OCI-LY7 (cell line): ENCODE measurements around the gene AXIN1. TPM values are rescaled to one million over a fixed set of nuclear protein-coding genes. Genes with fewer than 3 reads are reported as not detected.

ENCODE experiments used
- BruUV-seq: library from RNA; stranded (reverse); fragments of 400-500 nt; replicated peaks from 2 replicates; lab custom pipeline; 2021; lab: Mats Ljungman, UMichigan
- CTCF ChIA-PET: fragments of 300-600 bp; sonication (Branson Sonifier 250); formaldehyde crosslinking; loops from one replicate; lab custom pipeline; 2022; ENCODE audit warnings: antibody characterized with exemption; ENCODE audit not compliant: unreplicated experiment; lab: Charles Lee
- POLR2A ChIA-PET: fragments of 300-600 bp; sonication (Branson Sonifier 250); formaldehyde crosslinking; loops from one replicate; lab custom pipeline; 2022; ENCODE audit warnings: antibody characterized with exemption; lab: Charles Lee
- DNase-seq: peaks from one replicate; pipeline ENCODE4 v3.0.0-alpha.2; 2015; ENCODE audit warnings: low spot score
- H2AFZ ChIP-seq: fragments of 200-600 bp; sonication (generic), shearing (Covaris generic); 2 replicates; pipeline ENCODE4 v1.6.1; 2014; ENCODE audit warnings: mild to moderate bottlenecking, antibody characterized with exemption, low read length, moderate library complexity
- H3K27ac ChIP-seq: fragments of 200-600 bp; sonication (generic); 2 replicates; pipeline ENCODE4 v1.5.1; 2014; ENCODE audit warnings: mixed run types, low read depth, mild to moderate bottlenecking, moderate library complexity, low read length, inconsistent platforms; ENCODE audit not compliant: poor library complexity, severe bottlenecking
- H3K36me3 ChIP-seq: fragments of 200-600 bp; sonication (generic); 2 replicates; pipeline ENCODE4 v1.6.1; 2014; ENCODE audit warnings: mild to moderate bottlenecking, antibody characterized with exemption, low read length, moderate library complexity, mixed read lengths; ENCODE audit not compliant: insufficient read depth
- H3K4me1 ChIP-seq: fragments of 200-600 bp; sonication (generic); 2 replicates; pipeline ENCODE4 v1.5.1; 2014; ENCODE audit warnings: mild to moderate bottlenecking, low read length; ENCODE audit not compliant: insufficient read depth, poor library complexity, severe bottlenecking
- H3K4me2 ChIP-seq: fragments of 200-600 bp; sonication (generic); 2 replicates; pipeline ENCODE4 v1.6.1; 2014; ENCODE audit warnings: mild to moderate bottlenecking, low read length
- H3K4me3 ChIP-seq: fragments of 200-600 bp; sonication (generic); 2 replicates; pipeline ENCODE4 v1.5.1; 2014; ENCODE audit warnings: mild to moderate bottlenecking, low read depth, low read length; ENCODE audit not compliant: poor library complexity, severe bottlenecking
- H3K79me2 ChIP-seq: fragments of 200-600 bp; sonication (generic); 2 replicates; pipeline ENCODE4 v1.6.1; 2016; ENCODE audit warnings: low read depth, mild to moderate bottlenecking, low read length, moderate library complexity, mixed read lengths; ENCODE audit not compliant: insufficient read depth
- H3K9me2 ChIP-seq: fragments of 200-600 bp; sonication (generic); 2 replicates; pipeline ENCODE4 v1.6.1; 2016; ENCODE audit warnings: mild to moderate bottlenecking, low read length, mixed read lengths; ENCODE audit not compliant: insufficient read depth
- H3K9me3 ChIP-seq: fragments of 200-600 bp; sonication (generic); 2 replicates; pipeline ENCODE4 v1.6.1; 2014; ENCODE audit warnings: mild to moderate bottlenecking, mixed run types, low read length, mixed read lengths
- H4K20me1 ChIP-seq: fragments of 200-600 bp; sonication (generic); 2 replicates; pipeline ENCODE4 v1.6.1; 2014; ENCODE audit warnings: mild to moderate bottlenecking, antibody characterized with exemption, low read length, moderate library complexity, mixed read lengths; ENCODE audit not compliant: insufficient read depth
- EZH2phosphoT487 ChIP-seq: fragments of 200-600 bp; sonication (generic); IDR thresholded peaks from 2 replicates; pipeline ENCODE4 v1.6.1; 2018; ENCODE audit warnings: low read depth, borderline replicate concordance, mild to moderate bottlenecking, mixed run types, antibody characterized with exemption, low read length, moderate library complexity, mixed read lengths
- intact Hi-C: fragments of 100-400 bp; cut with micrococcal nuclease; formaldehyde crosslinking; loops from one replicate; pipeline ENCODE4 v1.10.0; 2022; ENCODE audit not compliant: unreplicated experiment
- total RNA-seq, 2 experiments: library from RNA; depleted of rRNA in 1 of 2; stranded (reverse); fragments of >200 nt in 1 of 2; shearing (Covaris generic) in 1 of 2; gene quantifications; 2 replicates each; pipeline ENCODE4 v1.2.3, GENCODE V29; 2014 to 2022
- TF ChIP-seq, protein P1 (sequence below): fragments of 200-600 bp; sonication (generic); conservative IDR thresholded peaks from 2 replicates; pipeline ENCODE4 v1.5.1; 2014; ENCODE audit warnings: mild to moderate bottlenecking, antibody characterized with exemption, low read length, moderate library complexity, mixed read lengths

The AXIN1 gene
- total RNA-seq, 2 experiments from 2014 or later, result 29.0 to 30.3 TPM

DNA sequence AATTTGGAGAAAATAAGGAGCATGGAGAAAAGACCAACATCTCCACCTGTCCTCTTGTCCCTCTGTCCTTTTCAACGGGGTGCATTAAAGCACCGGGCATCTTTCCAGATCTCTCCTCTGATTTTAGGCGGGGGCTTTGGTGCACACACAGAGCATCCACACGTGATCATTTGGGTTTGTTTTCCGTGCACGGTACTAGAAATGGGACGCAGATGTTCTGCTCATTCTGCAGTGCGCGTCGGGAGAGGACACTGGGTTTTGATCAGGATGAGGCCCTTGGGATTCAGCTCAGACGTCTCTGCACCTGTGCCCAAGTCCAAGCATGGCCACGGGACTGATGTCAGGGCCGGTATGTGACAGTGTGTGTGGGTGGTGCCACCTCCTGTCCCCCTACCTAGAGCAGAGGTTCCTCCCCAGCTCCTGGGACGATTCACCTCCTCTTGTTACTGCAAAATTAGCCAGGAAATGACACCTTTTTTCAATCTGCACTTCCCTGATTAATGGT lies 37.7 kb downstream of the AXIN1 start:
- Histone ChIP-seq H3K4me3 (no peak overlapping the region), H3K79me2 (no peaks in the 10 kb centered on the region), H3K9me3 (no peaks in the 10 kb centered on the region), H3K36me3 (peaks cover 9% of the 10 kb centered on the region; the same call in 1 of the 2 replicates), H3K9me2 (no peaks in the 10 kb centered on the region), H2AFZ (no peak overlapping the region), H3K4me1 (no peaks in the 10 kb centered on the region), H3K27ac (no peak overlapping the region), H4K20me1 (peaks cover 4% of the 10 kb centered on the region; the same call in 1 of the 2 replicates), H3K4me2 (no peak overlapping the region)
- no peak for TF ChIP-seq EZH2phosphoT487
- TF ChIP-seq, protein P1, sequence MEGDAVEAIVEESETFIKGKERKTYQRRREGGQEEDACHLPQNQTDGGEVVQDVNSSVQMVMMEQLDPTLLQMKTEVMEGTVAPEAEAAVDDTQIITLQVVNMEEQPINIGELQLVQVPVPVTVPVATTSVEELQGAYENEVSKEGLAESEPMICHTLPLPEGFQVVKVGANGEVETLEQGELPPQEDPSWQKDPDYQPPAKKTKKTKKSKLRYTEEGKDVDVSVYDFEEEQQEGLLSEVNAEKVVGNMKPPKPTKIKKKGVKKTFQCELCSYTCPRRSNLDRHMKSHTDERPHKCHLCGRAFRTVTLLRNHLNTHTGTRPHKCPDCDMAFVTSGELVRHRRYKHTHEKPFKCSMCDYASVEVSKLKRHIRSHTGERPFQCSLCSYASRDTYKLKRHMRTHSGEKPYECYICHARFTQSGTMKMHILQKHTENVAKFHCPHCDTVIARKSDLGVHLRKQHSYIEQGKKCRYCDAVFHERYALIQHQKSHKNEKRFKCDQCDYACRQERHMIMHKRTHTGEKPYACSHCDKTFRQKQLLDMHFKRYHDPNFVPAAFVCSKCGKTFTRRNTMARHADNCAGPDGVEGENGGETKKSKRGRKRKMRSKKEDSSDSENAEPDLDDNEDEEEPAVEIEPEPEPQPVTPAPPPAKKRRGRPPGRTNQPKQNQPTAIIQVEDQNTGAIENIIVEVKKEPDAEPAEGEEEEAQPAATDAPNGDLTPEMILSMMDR, result no peak
- DNase-seq, result no peak
- ChIA-PET POLR2A (interaction anchor here (0.6 kb wide), 1 partner anchor 153 kb away, joined by 5 read pairs; no protein-coding TSS in a partner anchor), CTCF (no interaction called here)
- intact Hi-C loops, result no loop called here
- BruUV-seq, result no TSS peak

DNA sequence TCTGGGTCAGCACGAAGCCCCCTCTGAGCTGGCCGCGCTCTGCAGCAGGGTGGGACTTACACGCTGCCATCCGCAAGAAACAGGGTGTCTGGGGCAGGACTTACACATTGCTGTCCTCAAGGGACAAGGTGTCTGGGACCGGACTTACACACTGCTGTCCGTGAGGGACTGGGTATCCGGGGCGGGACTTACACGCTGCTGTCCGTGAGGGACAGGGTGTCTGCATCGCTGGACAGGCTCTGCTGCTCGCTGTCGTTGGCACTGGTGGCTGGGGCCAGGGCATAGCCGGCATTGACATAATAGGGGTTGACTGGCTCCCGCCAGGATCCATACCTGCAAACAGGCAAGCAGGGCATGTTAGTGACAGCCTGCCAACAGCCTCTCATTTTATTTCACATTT lies 38.2 kb downstream of the AXIN1 start:
- no peak overlapping the region for H3K27ac ChIP-seq
- H2AFZ ChIP-seq, result no peak overlapping the region
- H3K4me2 ChIP-seq, result no peak overlapping the region
- H3K4me3 ChIP-seq, result no peak overlapping the region
- H3K36me3 ChIP-seq, result peaks cover 9% of the 10 kb centered on the region; the same call in 1 of the 2 replicates
- H3K79me2 ChIP-seq, result no peaks in the 10 kb centered on the region
- BruUV-seq, result no TSS peak
- H3K9me3 ChIP-seq, result no peaks in the 10 kb centered on the region
- intact Hi-C loops, result no loop called here
- peaks cover 4% of the 10 kb centered on the region; the same call in 1 of the 2 replicates for H4K20me1 ChIP-seq
- no peaks in the 10 kb centered on the region for H3K9me2 ChIP-seq
- no peak for TF ChIP-seq EZH2phosphoT487
- TF ChIP-seq, protein P1, result no peak
- CTCF ChIA-PET, result no interaction called here
- DNase-seq, result no peak
- POLR2A ChIA-PET, result no interaction called here
- H3K4me1 ChIP-seq, result no peaks in the 10 kb centered on the region

DNA sequence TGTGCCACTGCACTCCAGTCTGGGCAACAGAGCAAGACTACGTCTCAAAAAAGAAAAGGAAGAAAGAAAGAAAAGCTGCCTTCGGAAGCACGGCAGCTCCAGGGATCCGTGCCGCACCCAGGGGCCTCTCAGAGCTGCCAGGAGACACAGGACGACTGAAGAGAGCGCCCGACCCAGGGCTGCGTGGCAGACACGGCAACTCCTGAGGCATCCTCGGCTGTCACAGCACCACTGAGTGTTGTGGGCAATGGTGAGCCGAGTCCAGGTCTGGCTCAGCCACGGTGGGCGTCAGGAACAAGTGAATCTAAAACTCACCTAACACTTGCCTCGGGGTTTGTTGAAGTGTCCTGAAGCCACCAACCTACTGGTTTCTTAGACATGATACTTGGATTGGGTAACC lies 40.8 kb downstream of the AXIN1 start:
- TF ChIP-seq, protein P1, result no peak
- no peak for TF ChIP-seq EZH2phosphoT487
- no peaks in the 10 kb centered on the region; the same call in 1 of the 2 replicates for H4K20me1 ChIP-seq
- CTCF ChIA-PET, result no interaction called here
- no peak overlapping the region for H3K4me3 ChIP-seq
- no peaks in the 10 kb centered on the region for H3K9me2 ChIP-seq
- H3K9me3 ChIP-seq, result no peaks in the 10 kb centered on the region
- no peaks in the 10 kb centered on the region for H3K4me1 ChIP-seq
- no peak overlapping the region for H3K4me2 ChIP-seq
- no peak for DNase-seq
- BruUV-seq, result no TSS peak
- no peak overlapping the region for H2AFZ ChIP-seq
- H3K27ac ChIP-seq, result no peak overlapping the region
- H3K36me3 ChIP-seq, result peaks cover 17% of the 10 kb centered on the region; the same call in 1 of the 2 replicates
- intact Hi-C loops, result no loop called here
- POLR2A ChIA-PET, result no interaction called here
- no peaks in the 10 kb centered on the region for H3K79me2 ChIP-seq
